GM18870 (cell line): ENCODE results near the gene ADGRD1.
"Not testable (repeated sequence)": the region's sequence is repeated elsewhere in the genome, so short reads cannot be mapped to it uniquely, and the experiment has no call there.

Experiments
- ATAC-seq: cut with Tn5 transposase; IDR thresholded peaks from one replicate; pipeline ENCODE4 v1.9.1; 2021; ENCODE audit warnings: moderate library complexity; ENCODE audit not compliant: unreplicated experiment

The ADGRD1 gene

GRCh38 chr12:131067981-131068851, 114.5 kb downstream of the ADGRD1 start:
- no peak for ATAC-seq

- ATAC-seq: not testable (repeated sequence)
Observed at GRCh38 chr12:131068926-131069720, 115.4 kb downstream of the ADGRD1 start.

- ATAC-seq: not testable (repeated sequence)
Observed at GRCh38 chr12:131070136-131070535, 116.4 kb downstream of the ADGRD1 start.

- ATAC-seq: not testable (repeated sequence)
Observed at GRCh38 chr12:131070668-131071067, 117.0 kb downstream of the ADGRD1 start.

GRCh38 chr12:131071234-131071820, 117.6 kb downstream of the ADGRD1 start:
- not testable (repeated sequence) for ATAC-seq

GRCh38 chr12:131071950-131072349, 118.2 kb downstream of the ADGRD1 start:
- ATAC-seq: not testable (repeated sequence)

GRCh38 chr12:131072451-131073230, 118.9 kb downstream of the ADGRD1 start:
- no peak for ATAC-seq

GRCh38 chr12:131074221-131075083, 120.7 kb downstream of the ADGRD1 start:
- no peak for ATAC-seq

GRCh38 chr12:131075194-131075593, 121.5 kb downstream of the ADGRD1 start:
- no peak for ATAC-seq

GRCh38 chr12:131075611-131076010, 121.9 kb downstream of the ADGRD1 start:
- ATAC-seq: no peak

GRCh38 chr12:131076296-131076695, 122.6 kb downstream of the ADGRD1 start:
- ATAC-seq: no peak

- no peak for ATAC-seq
Observed at GRCh38 chr12:131076791-131077747, 123.4 kb downstream of the ADGRD1 start.

GRCh38 chr12:131077931-131078391, 124.3 kb downstream of the ADGRD1 start:
- ATAC-seq: no peak

GRCh38 chr12:131082290-131083194, 128.8 kb downstream of the ADGRD1 start:
- no peak for ATAC-seq

GRCh38 chr12:131084341-131085011, 130.8 kb downstream of the ADGRD1 start:
- ATAC-seq: no peak

- ATAC-seq: no peak
Observed at GRCh38 chr12:131085125-131085815, 131.6 kb downstream of the ADGRD1 start.
